Neural progenitor cell (in vitro differentiated cells): Measurements from ENCODE around the gene INPP4B. TPM values are rescaled to one million over a fixed set of nuclear protein-coding genes. Genes with fewer than 3 reads are reported as not detected.

Source experiments
- DNase-seq: peaks from one replicate; pipeline ENCODE4 v3.0.0-alpha.2; 2016; ENCODE audit warnings: low spot score
- H2AFZ ChIP-seq: fragments of 200-600 bp; sonication (generic); replicated peaks from 2 replicates; pipeline ENCODE4 v1.6.1; 2016; ENCODE audit warnings: antibody characterized with exemption
- H3F3A ChIP-seq: fragments of 200-600 bp; sonication (generic); 2 replicates; pipeline ENCODE4 v1.6.1; 2016; ENCODE audit warnings: antibody characterized with exemption, low read depth
- H3K27ac ChIP-seq: fragments of 200-600 bp; sonication (generic); 2 replicates; pipeline ENCODE4 v1.5.1; 2016; ENCODE audit warnings: mild to moderate bottlenecking
- H3K27me3 ChIP-seq: fragments of 200-600 bp; sonication (generic); 2 replicates; pipeline ENCODE4 v1.6.1; 2016; ENCODE audit warnings: mild to moderate bottlenecking, moderate library complexity
- H3K36me3 ChIP-seq: fragments of 200-600 bp; sonication (generic); 2 replicates; pipeline ENCODE4 v1.5.1; 2016
- H3K4me1 ChIP-seq: fragments of 200-600 bp; sonication (generic); 2 replicates; pipeline ENCODE4 v1.6.1; 2016; ENCODE audit warnings: mixed run types
- H3K4me2 ChIP-seq: fragments of 200-600 bp; sonication (generic); 2 replicates; pipeline ENCODE4 v1.6.1; 2016
- H3K4me3 ChIP-seq: fragments of 200-600 bp; sonication (generic); 2 replicates; pipeline ENCODE4 v1.5.1; 2016
- H3K79me2 ChIP-seq: fragments of 200-600 bp; sonication (generic); 2 replicates; pipeline ENCODE4 v1.6.1; 2016; ENCODE audit warnings: low read depth
- H3K9ac ChIP-seq: fragments of 200-600 bp; sonication (generic); 2 replicates; pipeline ENCODE4 v1.6.1; 2016
- H3K9me3 ChIP-seq: fragments of 200-600 bp; sonication (generic); 2 replicates; pipeline ENCODE4 v1.5.1; 2016; ENCODE audit warnings: low read depth
- H4K20me1 ChIP-seq: fragments of 200-600 bp; sonication (generic); 2 replicates; pipeline ENCODE4 v1.6.1; 2016; ENCODE audit warnings: low read depth
- H3K27ac Mint-ChIP-seq: 3 replicates; pipeline ENCODE4 v1.8.0; 2021; ENCODE audit warnings: mixed read lengths
- H3K27me3 Mint-ChIP-seq: 2 replicates; pipeline ENCODE4 v1.8.0; 2022; ENCODE audit warnings: low read depth, mild to moderate bottlenecking, inconsistent platforms, moderate library complexity, mixed read lengths; ENCODE audit not compliant: insufficient read depth
- H3K36me3 Mint-ChIP-seq: 3 replicates; pipeline ENCODE4 v1.8.0; 2021; ENCODE audit warnings: mixed read lengths
- H3K4me1 Mint-ChIP-seq: 3 replicates; pipeline ENCODE4 v1.8.0; 2021; ENCODE audit warnings: mixed read lengths
- H3K4me3 Mint-ChIP-seq: 3 replicates; pipeline ENCODE4 v1.8.0; 2021; ENCODE audit warnings: mild to moderate bottlenecking, moderate library complexity, mixed read lengths
- H3K9me3 Mint-ChIP-seq: 3 replicates; pipeline ENCODE4 v1.8.0; 2020; ENCODE audit warnings: mixed read lengths
- CTCF ChIP-seq: fragments of 200-600 bp; sonication (generic); IDR thresholded peaks from 2 replicates; pipeline ENCODE4 v1.5.1; 2017; ENCODE audit warnings: antibody characterized with exemption, mild to moderate bottlenecking
- EZH2 ChIP-seq: fragments of 200-600 bp; sonication (generic); IDR thresholded peaks from 2 replicates; pipeline ENCODE4 v1.6.1; 2017; ENCODE audit warnings: antibody characterized with exemption, mild to moderate bottlenecking, moderate library complexity
- EZH2phosphoT487 ChIP-seq: fragments of 200-600 bp; sonication (generic); IDR thresholded peaks from 2 replicates; pipeline ENCODE4 v1.6.1; 2017; ENCODE audit warnings: antibody characterized with exemption
- total RNA-seq: library from RNA; depleted of rRNA; stranded (reverse); fragments of >200 nt; gene quantifications from 2 replicates; pipeline ENCODE4 v1.2.3, GENCODE V29; 2015; ENCODE audit warnings: low replicate concordance

INPP4B gene
- total RNA-seq, 1 donor from 2014 or later: 1.3 TPM

GRCh38 chr4:142222127-142222526 is 624.0 kb downstream of the INPP4B start:
- TF ChIP-seq EZH2phosphoT487: no peak
- TF ChIP-seq EZH2: no peak
- no peak for TF ChIP-seq CTCF

DNA sequence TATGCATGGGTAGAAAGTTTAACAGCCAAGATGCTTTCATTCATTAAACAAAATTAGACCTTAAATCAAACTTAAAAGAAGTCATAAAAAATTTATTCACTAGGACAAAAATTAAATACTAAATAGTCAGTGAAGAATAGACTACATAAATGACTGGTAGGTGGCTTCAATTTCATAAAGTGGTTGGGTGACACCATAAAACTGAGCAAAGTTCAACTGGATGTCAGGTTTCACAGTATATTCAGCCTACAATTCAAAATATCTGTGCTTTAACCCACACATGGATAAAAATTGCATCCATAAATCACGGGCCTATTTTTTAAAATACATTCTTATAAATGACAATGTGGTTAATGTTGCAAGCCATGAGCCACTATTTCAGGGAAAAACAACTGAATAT is 627.4 kb downstream of the INPP4B start:
- Mint-ChIP-seq H3K4me1 (no peaks in the 10 kb centered on the region), H3K9me3 (no peaks in the 10 kb centered on the region), H3K36me3 (no peaks in the 10 kb centered on the region), H3K4me3 (no peak overlapping the region), H3K27me3 (no peaks in the 10 kb centered on the region), H3K27ac (no peak overlapping the region)
- Histone ChIP-seq H3K4me2 (no peak overlapping the region), H3K36me3 (no peaks in the 10 kb centered on the region), H3F3A (no peaks in the 10 kb centered on the region), H3K79me2 (no peaks in the 10 kb centered on the region), H3K27me3 (no peaks in the 10 kb centered on the region), H3K4me3 (no peak overlapping the region), H3K4me1 (no peaks in the 10 kb centered on the region), H2AFZ (no peak overlapping the region), H3K9me3 (no peaks in the 10 kb centered on the region), H3K27ac (no peak overlapping the region), H4K20me1 (no peaks in the 10 kb centered on the region), H3K9ac (no peak overlapping the region)
- no peak for DNase-seq
- no peak for TF ChIP-seq EZH2phosphoT487
- TF ChIP-seq EZH2: no peak
- TF ChIP-seq CTCF: no peak

More at GRCh38 chr4:142222127-142222526, 624.0 kb downstream of the INPP4B start:
- H3K4me3 ChIP-seq: no peak overlapping the region
- H3F3A ChIP-seq: no peaks in the 10 kb centered on the region
- H3K79me2 ChIP-seq: no peaks in the 10 kb centered on the region
- no peaks in the 10 kb centered on the region for H3K9me3 ChIP-seq
- no peak overlapping the region for H3K9ac ChIP-seq
- H3K27ac Mint-ChIP-seq: no peak overlapping the region
- H4K20me1 ChIP-seq: no peaks in the 10 kb centered on the region
- H3K27ac ChIP-seq: no peak overlapping the region
- no peaks in the 10 kb centered on the region for H3K4me1 ChIP-seq
- H3K36me3 Mint-ChIP-seq: no peaks in the 10 kb centered on the region
- no peak overlapping the region for H3K4me2 ChIP-seq
- no peaks in the 10 kb centered on the region for H3K4me1 Mint-ChIP-seq
- H3K36me3 ChIP-seq: no peaks in the 10 kb centered on the region
- H3K27me3 ChIP-seq: no peaks in the 10 kb centered on the region
- H3K27me3 Mint-ChIP-seq: no peaks in the 10 kb centered on the region
- H3K9me3 Mint-ChIP-seq: no peaks in the 10 kb centered on the region
- no peak overlapping the region for H2AFZ ChIP-seq
- no peak overlapping the region for H3K4me3 Mint-ChIP-seq
- no peak for DNase-seq

GRCh38 chr4:142211444-142211843 is 634.7 kb downstream of the INPP4B start:
- Histone ChIP-seq H3K27me3 (no peaks in the 10 kb centered on the region), H3K36me3 (no peaks in the 10 kb centered on the region), H3K4me3 (no peak overlapping the region), H3K4me2 (no peak overlapping the region), H2AFZ (no peak overlapping the region), H3F3A (no peaks in the 10 kb centered on the region), H3K9ac (no peak overlapping the region), H3K27ac (no peak overlapping the region), H4K20me1 (no peaks in the 10 kb centered on the region), H3K79me2 (no peaks in the 10 kb centered on the region), H3K4me1 (no peaks in the 10 kb centered on the region), H3K9me3 (no peaks in the 10 kb centered on the region)
- Mint-ChIP-seq H3K4me1 (no peaks in the 10 kb centered on the region), H3K4me3 (no peak overlapping the region), H3K27me3 (no peaks in the 10 kb centered on the region), H3K9me3 (no peaks in the 10 kb centered on the region), H3K36me3 (no peaks in the 10 kb centered on the region), H3K27ac (no peak overlapping the region)
- no peak for DNase-seq
- TF ChIP-seq CTCF: no peak
- TF ChIP-seq EZH2phosphoT487: no peak
- TF ChIP-seq EZH2: no peak

- no peak overlapping the region for H3K27ac ChIP-seq
- H3K9me3 ChIP-seq: no peaks in the 10 kb centered on the region
- H3K79me2 ChIP-seq: no peaks in the 10 kb centered on the region
- TF ChIP-seq EZH2phosphoT487 (no peak), EZH2 (no peak), CTCF (no peak)
- no peak overlapping the region for H3K9ac ChIP-seq
- H3K27me3 ChIP-seq: no peaks in the 10 kb centered on the region
- no peaks in the 10 kb centered on the region for H3K4me1 ChIP-seq
- no peaks in the 10 kb centered on the region for H3K36me3 ChIP-seq
- H3K4me3 ChIP-seq: no peak overlapping the region
- no peak overlapping the region for H2AFZ ChIP-seq
- H3K36me3 Mint-ChIP-seq: no peaks in the 10 kb centered on the region
- H3K4me3 Mint-ChIP-seq: no peak overlapping the region
- no peak overlapping the region for H3K4me2 ChIP-seq
- no peaks in the 10 kb centered on the region for H4K20me1 ChIP-seq
- H3K27ac Mint-ChIP-seq: no peak overlapping the region
- DNase-seq: no peak
- no peaks in the 10 kb centered on the region for H3K27me3 Mint-ChIP-seq
- H3F3A ChIP-seq: no peaks in the 10 kb centered on the region
- no peaks in the 10 kb centered on the region for H3K4me1 Mint-ChIP-seq
- H3K9me3 Mint-ChIP-seq: no peaks in the 10 kb centered on the region
Observed at GRCh38 chr4:142203505-142203904, 642.6 kb downstream of the INPP4B start.
